Measurements from ENCODE around the gene PDCD11. TPM values are rescaled to one million over a fixed set of nuclear protein-coding genes. Genes with fewer than 3 reads are reported as not detected.

Gene PDCD11
- total RNA-seq, 1 donor from 2014 or later, result 15.5 TPM

- no peak for DNase-seq (ENCODE audit: low spot score)
- intact Hi-C loops (cut with DNase I), result no loop called here
Observed at GRCh38 chr10:103493916-103494877, 97.8 kb downstream of the PDCD11 start.

GRCh38 chr10:103495321-103495720, 98.9 kb downstream of the PDCD11 start:
- DNase-seq (ENCODE audit: low spot score), result no peak
- intact Hi-C loops (cut with DNase I), result no loop called here

Small RNA genes lying within 50 kb of the gene (microRNA-seq; reads per million reads assigned to microRNA genes)
- 701 reads per million, percentile 82 among the genes with 10 or more reads in this experiment for gene MIR1307

Other genes starting within 250 kb of the PDCD11 start
- gene NT5C2, start 203.4 kb upstream of the PDCD11 start, total RNA-seq, result 94.0 TPM
- not detected for gene RPEL1, start 150.7 kb upstream of the PDCD11 start, total RNA-seq
- gene INA, start 119.5 kb upstream of the PDCD11 start, total RNA-seq, result 0.08 TPM
- gene PCGF6, start 45.5 kb upstream of the PDCD11 start, total RNA-seq, result 6.3 TPM
- 1.4 TPM for gene TAF5, start 28.6 kb upstream of the PDCD11 start, total RNA-seq
- 958 TPM for gene ATP5MK, start 151 bp upstream of the PDCD11 start, total RNA-seq
- gene CALHM2, start 55.7 kb downstream of the PDCD11 start, total RNA-seq, result 12.7 TPM
- gene CALHM1, start 62.3 kb downstream of the PDCD11 start, total RNA-seq, result not detected
- gene CALHM3, start 82.6 kb downstream of the PDCD11 start, total RNA-seq, result not detected
- 0.54 TPM for gene NEURL1, start 97.1 kb downstream of the PDCD11 start, total RNA-seq

Measured in cardiac septum (tissue), 1 donor.